K562 (cell line): ENCODE measurements around the gene C8A. TPM values are rescaled to one million over a fixed set of nuclear protein-coding genes. Genes with fewer than 3 reads are reported as not detected.

Source experiments
- ATAC-seq: fragments of 200-7000 bp; cut with Tn5 transposase; 3 replicates; pipeline ENCODE4 v1.9.1; 2020; ENCODE audit warnings: moderate library complexity
- BruUV-seq: library from RNA; stranded (reverse); fragments of 400-500 nt; replicated peaks from 2 replicates; lab custom pipeline; 2021; lab: Mats Ljungman, UMichigan
- CTCF ChIA-PET: fragments of 300-600 bp; formaldehyde crosslinking; extraction: SDS; loops from one replicate; lab custom pipeline; 2021; ENCODE audit warnings: low intra/inter-chr PET ratio; lab: Yijun Ruan, JAX
- POLR2A ChIA-PET: fragments of 300-600, 350-650 bp; sonication (Branson Sonifier 250); formaldehyde crosslinking; extraction: SDS; loops from one replicate; lab custom pipeline; 2021; ENCODE audit warnings: antibody characterized with exemption, inconsistent platforms; lab: Yijun Ruan, JAX
- DNase-seq, 4 experiments: peaks; one replicate each; pipeline versions ENCODE4 v3.0.0 to v3.0.0-alpha.2; 2011 to 2018; ENCODE audit warnings: low spot score in 3 of 4, mixed read lengths in 3 of 4; ENCODE audit errors: extremely low read depth in 1 of 4
- FAIRE-seq: peaks from 2 replicates; lab custom pipeline; 2011; peaks lifted over from hg19 to GRCh38; lab: Jason Lieb, UNC
- H2AFZ ChIP-seq: 2 replicates; pipeline ENCODE4 v1.6.0; 2011; ENCODE audit warnings: low read depth, low read length, control low read depth, inconsistent platforms
- H3K27ac ChIP-seq: fragments of 200-600 bp; 3 replicates; pipeline ENCODE4 v1.8.0; 2011; ENCODE audit warnings: low read depth, mild to moderate bottlenecking, control low read depth, inconsistent platforms, low read length, moderate library complexity, mixed read lengths; ENCODE audit errors: extremely low read depth
- H3K27me3 ChIP-seq, 2 experiments: fragments of 300-600 bp in 1 of 2; 2 replicates in 1 of 2; 3 replicates in 1 of 2; pipeline versions ENCODE4 v1.6.0 to v1.8.0; 2011; ENCODE audit warnings: inconsistent platforms in 2 of 2, low read length in 2 of 2, mild to moderate bottlenecking in 1 of 2, mixed read lengths in 1 of 2, moderate library complexity in 1 of 2; ENCODE audit not compliant: control insufficient read depth in 2 of 2, insufficient read depth in 2 of 2
- H3K36me3 ChIP-seq: fragments of 300-600 bp; 3 replicates; pipeline ENCODE4 v1.8.0; 2011; ENCODE audit warnings: mild to moderate bottlenecking, low read length, inconsistent platforms; ENCODE audit not compliant: control insufficient read depth, insufficient read depth
- H3K4me1 ChIP-seq, 2 experiments: fragments of 200-600 bp in 1 of 2; replicated peaks in 1 of 2; 2 replicates in 1 of 2; 3 replicates in 1 of 2; pipeline versions ENCODE4 v1.5.1 to v1.8.0; 2011; ENCODE audit warnings: inconsistent platforms in 2 of 2, low read length in 2 of 2, mild to moderate bottlenecking in 1 of 2, mixed read lengths in 1 of 2, moderate library complexity in 1 of 2; ENCODE audit not compliant: control insufficient read depth in 2 of 2, insufficient read depth in 2 of 2
- H3K4me2 ChIP-seq: 2 replicates; pipeline ENCODE4 v1.6.1; 2011; ENCODE audit warnings: low read length, control low read depth, inconsistent platforms, mixed read lengths; ENCODE audit not compliant: insufficient read depth
- H3K4me3 ChIP-seq: fragments of 200-600 bp; sonication (generic), shearing (Covaris generic); 2 replicates; pipeline ENCODE4 v1.5.1; 2016; ENCODE audit warnings: control low read depth, inconsistent platforms
- H3K79me2 ChIP-seq: fragments of 200-600 bp; 3 replicates; pipeline ENCODE4 v1.8.0; 2011; ENCODE audit warnings: low read length, inconsistent platforms; ENCODE audit not compliant: control insufficient read depth, insufficient read depth
- H3K9ac ChIP-seq, 2 experiments: 2 replicates each; pipeline versions ENCODE4 v1.6.0 to v1.6.1; 2011; ENCODE audit warnings: low read depth in 2 of 2, low read length in 2 of 2, control low read depth in 1 of 2, inconsistent platforms in 1 of 2, mild to moderate bottlenecking in 1 of 2, mixed read lengths in 1 of 2; ENCODE audit not compliant: insufficient read depth in 1 of 2
- H3K9me1 ChIP-seq: one replicate; pipeline ENCODE4 v1.6.0; 2011; ENCODE audit warnings: inconsistent platforms, mild to moderate bottlenecking, low read length, moderate library complexity; ENCODE audit not compliant: control insufficient read depth, insufficient read depth
- H3K9me3 ChIP-seq: replicated peaks from 2 replicates; pipeline ENCODE4 v1.5.1; 2011; ENCODE audit warnings: low read depth, low read length, inconsistent platforms; ENCODE audit not compliant: control insufficient read depth, insufficient read depth
- H4K20me1 ChIP-seq: replicated peaks from 2 replicates; pipeline ENCODE4 v1.6.1; 2011; ENCODE audit warnings: low read length, inconsistent platforms, mixed read lengths; ENCODE audit not compliant: control insufficient read depth, insufficient read depth
- CEBPB ChIP-seq: fragments of 450-650 bp; IDR thresholded peaks from 2 replicates; pipeline ENCODE4 v1.6.1; 2016; ENCODE audit warnings: missing genetic modification characterization, missing compliant biosample characterization
- GATA2 ChIP-seq: sonication (generic); formaldehyde crosslinking; IDR thresholded peaks from 2 replicates; pipeline ENCODE4 v1.4.0; 2020; ENCODE audit warnings: mild to moderate bottlenecking, missing genetic modification reagents
- GTF2A2 ChIP-seq: IDR thresholded peaks from 2 replicates; pipeline ENCODE4 v1.6.1; 2016; ENCODE audit warnings: mild to moderate bottlenecking, missing genetic modification characterization, missing compliant biosample characterization
- NR2C2 ChIP-seq, 2 experiments: fragments of 200-800 bp in 1 of 2; sonication (Bioruptor generic) in 1 of 2; sonication (generic) in 1 of 2; formaldehyde crosslinking in 1 of 2; IDR thresholded peaks; 2 replicates each; pipeline versions ENCODE4 v1.6.1 to v1.8.0; 2016 to 2022; ENCODE audit warnings: mild to moderate bottlenecking in 1 of 2, missing compliant biosample characterization in 1 of 2, missing genetic modification characterization in 1 of 2, missing genetic modification reagents in 1 of 2
- PHTF2 ChIP-seq: fragments of 250-450 bp; sonication (Bioruptor Pico); IDR thresholded peaks from 2 replicates; pipeline ENCODE4 v1.5.0; 2021; ENCODE audit warnings: mild to moderate bottlenecking
- POLR2G ChIP-seq: fragments of 200-400 bp; formaldehyde crosslinking; IDR thresholded peaks from 2 replicates; pipeline ENCODE4 v1.6.1; 2017; ENCODE audit warnings: low read depth, mild to moderate bottlenecking, antibody characterized with exemption, low read length, moderate library complexity
- PYGO2 ChIP-seq: fragments of 450-650 bp; IDR thresholded peaks from 2 replicates; pipeline ENCODE4 v1.6.1; 2016; ENCODE audit warnings: mild to moderate bottlenecking, missing genetic modification characterization, moderate library complexity, missing compliant biosample characterization
- SAFB ChIP-seq: fragments of 200-400 bp; formaldehyde crosslinking; IDR thresholded peaks from 2 replicates; pipeline ENCODE4 v1.6.1; 2017; ENCODE audit warnings: low read depth, low read length, borderline replicate concordance
- SIX5 ChIP-seq, 2 experiments: IDR thresholded peaks; 2 replicates each; pipeline ENCODE4 v1.6.1; 2011; ENCODE audit warnings: low read length in 2 of 2, borderline replicate concordance in 1 of 2, low read depth in 1 of 2, mild to moderate bottlenecking in 1 of 2, moderate library complexity in 1 of 2; ENCODE audit not compliant: insufficient read depth in 1 of 2
- YBX1 ChIP-seq: fragments of 450-650 bp; IDR thresholded peaks from 2 replicates; pipeline ENCODE4 v1.7.1; 2016; ENCODE audit warnings: mild to moderate bottlenecking
- ZFP36 ChIP-seq: fragments of 150-350 bp; IDR thresholded peaks from 2 replicates; pipeline ENCODE4 v1.6.1; 2018; ENCODE audit warnings: low read length, low read depth; ENCODE audit not compliant: partially characterized antibody
- ZNF57 ChIP-seq: fragments of 450-650 bp; formaldehyde crosslinking; IDR thresholded peaks from 2 replicates; pipeline ENCODE4 v1.4.0; 2020; ENCODE audit warnings: mild to moderate bottlenecking, moderate library complexity
- ZNF830 ChIP-seq: fragments of 250-450 bp; sonication (Bioruptor Pico); IDR thresholded peaks from 2 replicates; pipeline ENCODE4 v1.5.0; 2021; ENCODE audit warnings: mild to moderate bottlenecking
- WGBS: fragments of 100-300 bp; shearing (Covaris generic); methylation state at CpG from one replicate; pipeline ENCODE4 v1.1.6; 2016; ENCODE audit warnings: low coverage, mixed read lengths; ENCODE audit not compliant: insufficient coverage; ENCODE audit errors: missing lambda C conversion rate; 5-methylcytosine and 5-hydroxymethylcytosine counted together
- in situ Hi-C: fragments of 300-500 bp; cut with MboI; formaldehyde crosslinking; loops from 4 replicates; pipeline ENCODE4 v1.15.0; 2018; ENCODE audit warnings: inconsistent platforms, mixed read lengths
- intact Hi-C: fragments of 100-400 bp; cut with micrococcal nuclease; formaldehyde crosslinking; loops from 2 replicates; pipeline ENCODE4 v1.14.2; 2022
- polyA plus RNA-seq, 8 experiments: library from polyadenylated mRNA; depleted of rRNA in 4 of 8; stranded (reverse) in 5 of 8; unstranded in 3 of 8; fragments of >200 nt; fragmentation: Nextera tagmentation in 2 of 8; fragmentation: Illumina TruSeq in 1 of 8; extraction: Ambion mirVana in 2 of 8; extraction: Trizol in 1 of 8; gene quantifications; 2 replicates each; pipeline versions ENCODE4 v1.2.1 to v1.2.3, GENCODE V29; 2011 to 2014; ENCODE audit warnings: inconsistent platforms in 1 of 8, missing spikeins in 1 of 8
- total RNA-seq, 7 experiments: library from RNA; depleted of rRNA in 6 of 7; stranded (reverse); fragments of >200 nt in 6 of 7; fragmentation: Illumina TruSeq in 2 of 7; extraction: Trizol in 2 of 7; gene quantifications; 2 replicates each; pipeline versions ENCODE4 v1.2.1 to v1.2.3, GENCODE V29; 2011 to 2021; ENCODE audit warnings: low replicate concordance in 1 of 7
- TF ChIP-seq, protein P1 (sequence below): fragments of 250-450 bp; sonication (Bioruptor Pico); IDR thresholded peaks from 2 replicates; pipeline ENCODE4 v1.8.0; 2021; ENCODE audit warnings: mild to moderate bottlenecking, moderate library complexity
- TF ChIP-seq, protein P2 (sequence below): sonication (generic); formaldehyde crosslinking; IDR thresholded peaks from 2 replicates; pipeline ENCODE4 v1.8.1; 2023; ENCODE audit warnings: mild to moderate bottlenecking, missing genetic modification reagents
- TF ChIP-seq, protein P3 (sequence below): fragments of 250-450 bp; sonication (Bioruptor Pico); IDR thresholded peaks from 2 replicates; pipeline ENCODE4 v1.9.0; 2021; ENCODE audit warnings: mild to moderate bottlenecking
- TF ChIP-seq, protein P4 (sequence below): fragments of 450-650 bp; formaldehyde crosslinking; IDR thresholded peaks from 2 replicates; pipeline ENCODE4 v1.4.0; 2020; ENCODE audit warnings: mild to moderate bottlenecking

Gene C8A
- total and polyA plus RNA-seq, 9 of the 15 experiments (the other 6 are each of a cell fraction or from before 2014, with no cell fraction given) = 0.09 TPM; not detected in 8

DNA sequence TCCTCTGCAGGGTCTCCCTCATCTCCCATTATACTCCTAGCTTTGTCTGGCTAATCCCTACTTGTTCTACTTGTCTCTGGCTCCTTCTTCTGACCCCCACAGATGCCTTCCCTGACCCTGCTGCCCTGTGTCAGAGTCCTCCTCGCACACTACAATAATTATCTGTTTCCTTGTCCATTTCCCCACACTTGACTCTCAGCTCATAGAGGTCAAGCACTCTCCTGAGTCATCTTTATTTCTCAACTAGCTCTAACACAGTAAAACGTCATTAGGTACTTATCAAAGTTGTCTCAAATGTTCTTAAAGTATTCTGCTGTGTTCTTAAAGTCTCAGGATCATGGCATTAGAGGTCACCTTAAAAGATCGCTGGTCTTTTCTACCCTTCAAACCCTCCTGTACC lies 47.1 kb downstream of the C8A start (continued):
- TF ChIP-seq, protein P1, sequence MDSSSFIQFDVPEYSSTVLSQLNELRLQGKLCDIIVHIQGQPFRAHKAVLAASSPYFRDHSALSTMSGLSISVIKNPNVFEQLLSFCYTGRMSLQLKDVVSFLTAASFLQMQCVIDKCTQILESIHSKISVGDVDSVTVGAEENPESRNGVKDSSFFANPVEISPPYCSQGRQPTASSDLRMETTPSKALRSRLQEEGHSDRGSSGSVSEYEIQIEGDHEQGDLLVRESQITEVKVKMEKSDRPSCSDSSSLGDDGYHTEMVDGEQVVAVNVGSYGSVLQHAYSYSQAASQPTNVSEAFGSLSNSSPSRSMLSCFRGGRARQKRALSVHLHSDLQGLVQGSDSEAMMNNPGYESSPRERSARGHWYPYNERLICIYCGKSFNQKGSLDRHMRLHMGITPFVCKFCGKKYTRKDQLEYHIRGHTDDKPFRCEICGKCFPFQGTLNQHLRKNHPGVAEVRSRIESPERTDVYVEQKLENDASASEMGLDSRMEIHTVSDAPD = no peak
- TF ChIP-seq POLR2G (no peak), CEBPB (peak; percentile 30; the same call in 1 of the 2 replicates), YBX1 (no peak), NR2C2 (CRISPR knock-in tag; IDR thresholded peaks at IDR 0.05) (no peak), NR2C2 (tag; IDR thresholded peaks at IDR 0.05) (peak; percentile 41; the same call in 1 of the 2 replicates)
- TF ChIP-seq, protein P2, sequence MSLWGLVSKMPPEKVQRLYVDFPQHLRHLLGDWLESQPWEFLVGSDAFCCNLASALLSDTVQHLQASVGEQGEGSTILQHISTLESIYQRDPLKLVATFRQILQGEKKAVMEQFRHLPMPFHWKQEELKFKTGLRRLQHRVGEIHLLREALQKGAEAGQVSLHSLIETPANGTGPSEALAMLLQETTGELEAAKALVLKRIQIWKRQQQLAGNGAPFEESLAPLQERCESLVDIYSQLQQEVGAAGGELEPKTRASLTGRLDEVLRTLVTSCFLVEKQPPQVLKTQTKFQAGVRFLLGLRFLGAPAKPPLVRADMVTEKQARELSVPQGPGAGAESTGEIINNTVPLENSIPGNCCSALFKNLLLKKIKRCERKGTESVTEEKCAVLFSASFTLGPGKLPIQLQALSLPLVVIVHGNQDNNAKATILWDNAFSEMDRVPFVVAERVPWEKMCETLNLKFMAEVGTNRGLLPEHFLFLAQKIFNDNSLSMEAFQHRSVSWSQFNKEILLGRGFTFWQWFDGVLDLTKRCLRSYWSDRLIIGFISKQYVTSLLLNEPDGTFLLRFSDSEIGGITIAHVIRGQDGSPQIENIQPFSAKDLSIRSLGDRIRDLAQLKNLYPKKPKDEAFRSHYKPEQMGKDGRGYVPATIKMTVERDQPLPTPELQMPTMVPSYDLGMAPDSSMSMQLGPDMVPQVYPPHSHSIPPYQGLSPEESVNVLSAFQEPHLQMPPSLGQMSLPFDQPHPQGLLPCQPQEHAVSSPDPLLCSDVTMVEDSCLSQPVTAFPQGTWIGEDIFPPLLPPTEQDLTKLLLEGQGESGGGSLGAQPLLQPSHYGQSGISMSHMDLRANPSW (CRISPR knock-in tag) = no peak

DNA sequence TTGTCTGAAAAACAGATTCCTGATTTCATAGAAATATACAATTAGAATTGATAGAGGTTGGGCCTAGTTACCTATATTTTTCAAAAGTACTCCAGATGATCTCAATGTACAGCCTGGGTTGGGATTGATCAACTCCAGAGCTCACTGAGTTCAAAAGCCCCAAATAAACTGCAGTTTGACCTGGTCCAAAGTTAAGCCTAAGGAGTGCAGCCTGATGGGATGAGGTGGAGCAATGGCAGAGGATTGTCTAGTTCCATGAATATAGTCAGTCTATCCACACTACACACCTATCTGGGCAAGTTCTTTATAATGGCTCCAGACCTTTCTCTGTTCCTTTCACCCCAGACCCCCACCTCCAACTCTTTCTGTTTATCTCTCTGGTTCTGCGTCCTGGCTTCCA lies 49.2 kb downstream of the C8A start:
- Histone ChIP-seq H3K4me2 (no peak overlapping the region), H3K4me1 (no peaks in the 10 kb centered on the region)
- FAIRE-seq = no peak
- no peak for TF ChIP-seq ZNF57 (CRISPR knock-in tag)
- no peak for TF ChIP-seq ZNF830 (CRISPR knock-in tag)
- TF ChIP-seq GTF2A2 = no peak
- TF ChIP-seq GATA2 (CRISPR knock-in tag) = no peak
- TF ChIP-seq PYGO2 (tag) = no peak
- no peak for TF ChIP-seq ZFP36
- TF ChIP-seq SAFB = no peak
- no peak for TF ChIP-seq PHTF2 (CRISPR knock-in tag)
- TF ChIP-seq, protein P3, sequence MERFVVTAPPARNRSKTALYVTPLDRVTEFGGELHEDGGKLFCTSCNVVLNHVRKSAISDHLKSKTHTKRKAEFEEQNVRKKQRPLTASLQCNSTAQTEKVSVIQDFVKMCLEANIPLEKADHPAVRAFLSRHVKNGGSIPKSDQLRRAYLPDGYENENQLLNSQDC (CRISPR knock-in tag) = no peak
- TF ChIP-seq, protein P4, sequence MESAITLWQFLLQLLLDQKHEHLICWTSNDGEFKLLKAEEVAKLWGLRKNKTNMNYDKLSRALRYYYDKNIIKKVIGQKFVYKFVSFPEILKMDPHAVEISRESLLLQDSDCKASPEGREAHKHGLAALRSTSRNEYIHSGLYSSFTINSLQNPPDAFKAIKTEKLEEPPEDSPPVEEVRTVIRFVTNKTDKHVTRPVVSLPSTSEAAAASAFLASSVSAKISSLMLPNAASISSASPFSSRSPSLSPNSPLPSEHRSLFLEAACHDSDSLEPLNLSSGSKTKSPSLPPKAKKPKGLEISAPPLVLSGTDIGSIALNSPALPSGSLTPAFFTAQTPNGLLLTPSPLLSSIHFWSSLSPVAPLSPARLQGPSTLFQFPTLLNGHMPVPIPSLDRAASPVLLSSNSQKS (CRISPR knock-in tag) = no peak
- no peak for TF ChIP-seq SIX5 (IDR thresholded peaks at IDR 0.05; ENCODE audit: borderline replicate concordance in 1 of 2, insufficient read depth in 1 of 2, low read depth in 1 of 2, low read length in 2 of 2)

More for the DNA sequence above, 49.2 kb downstream of the C8A start:
- Histone ChIP-seq H3K4me3 (no peak overlapping the region), H3K27ac (no peak overlapping the region), H2AFZ (no peak overlapping the region), H4K20me1 (no peaks in the 10 kb centered on the region), H3K36me3 (no peaks in the 10 kb centered on the region), H3K9me3 (no peaks in the 10 kb centered on the region), H3K79me2 (no peaks in the 10 kb centered on the region), H3K9me1 (no peaks in the 10 kb centered on the region), H3K27me3 (no peaks in the 10 kb centered on the region), H3K9ac (no peak overlapping the region)
- ATAC-seq (no peak), DNase-seq (no peak)
- intact Hi-C loops (no loop called here), in situ Hi-C loops (no loop called here)
- POLR2A ChIA-PET = interaction anchor here (0.5 kb wide), 1 partner anchor 1091 kb away, joined by 3 read pairs; no protein-coding TSS in a partner anchor
- 0% methylated on average over 1 of the region's 1 CpG for WGBS
- CTCF ChIA-PET = no interaction called here
- BruUV-seq = no TSS peak
